Common myeloid progenitor, CD34-positive (primary cell): ENCODE measurements around the gene CASKIN1.

Experiments used
- CTCF ChIA-PET: fragments of 350-600 bp; sonication (Branson Sonifier 250); formaldehyde crosslinking; loops from one replicate; lab custom pipeline; 2021; ENCODE audit warnings: antibody characterized with exemption; lab: Charles Lee
- POLR2A ChIA-PET: fragments of 350-600 bp; sonication (Branson Sonifier 250); formaldehyde crosslinking; loops from one replicate; lab custom pipeline; 2021; ENCODE audit warnings: antibody characterized with exemption; lab: Charles Lee
- DNase-seq, 3 donors: peaks; one replicate each; pipeline versions ENCODE4 v3.0.0 to v3.0.0-alpha.2; 2013
- H3K27ac ChIP-seq, 2 experiments: 1 replicate in 1 of 2; 2 replicates in 1 of 2; pipeline ENCODE4 v1.7.0; 2013; ENCODE audit warnings: inconsistent platforms in 2 of 2, low read length in 2 of 2, mild to moderate bottlenecking in 2 of 2, low read depth in 1 of 2, moderate library complexity in 1 of 2; ENCODE audit not compliant: severe bottlenecking in 2 of 2, insufficient read depth in 1 of 2, poor library complexity in 1 of 2
- H3K27me3 ChIP-seq, 5 experiments: replicated peaks in 2 of 5; 1 replicate in 3 of 5; 2 replicates in 2 of 5; pipeline versions ENCODE4 v1.6.1 to v1.7.0; 2013; ENCODE audit warnings: low read length in 4 of 5, mild to moderate bottlenecking in 2 of 5, moderate library complexity in 2 of 5, inconsistent platforms in 1 of 5; ENCODE audit not compliant: insufficient read depth in 5 of 5, control insufficient read depth in 4 of 5
- H3K36me3 ChIP-seq, 4 experiments: 1 replicate in 2 of 4; 2 replicates in 2 of 4; pipeline versions ENCODE4 v1.6.1 to v1.7.0; 2013; ENCODE audit warnings: low read length in 3 of 4, control low read depth in 1 of 4, mild to moderate bottlenecking in 1 of 4; ENCODE audit not compliant: control insufficient read depth in 4 of 4, insufficient read depth in 4 of 4
- H3K4me1 ChIP-seq, 4 experiments: 1 replicate in 3 of 4; 2 replicates in 1 of 4; pipeline versions ENCODE4 v1.6.1 to v1.7.1; 2013; ENCODE audit warnings: low read length in 3 of 4, mild to moderate bottlenecking in 3 of 4, control low read depth in 1 of 4, inconsistent platforms in 1 of 4, moderate library complexity in 1 of 4; ENCODE audit not compliant: control insufficient read depth in 4 of 4, insufficient read depth in 4 of 4; ENCODE audit errors: control extremely low read depth in 1 of 4
- H3K4me3 ChIP-seq, 7 experiments: 1 replicate in 4 of 7; 2 replicates in 3 of 7; pipeline versions ENCODE4 v1.5.1 to v1.7.0; 2013; ENCODE audit warnings: mild to moderate bottlenecking in 7 of 7, low read length in 6 of 7, moderate library complexity in 6 of 7, inconsistent platforms in 2 of 7, low read depth in 2 of 7, control low read depth in 1 of 7; ENCODE audit not compliant: insufficient read depth in 4 of 7, control insufficient read depth in 1 of 7; ENCODE audit errors: extremely low read depth in 1 of 7
- H3K9me3 ChIP-seq, 5 experiments: 1 replicate in 4 of 5; 2 replicates in 1 of 5; pipeline versions ENCODE4 v1.6.1 to v1.7.1; 2013; ENCODE audit warnings: low read length in 4 of 5, mild to moderate bottlenecking in 2 of 5, inconsistent platforms in 1 of 5, low read depth in 1 of 5, moderate library complexity in 1 of 5; ENCODE audit not compliant: control insufficient read depth in 4 of 5, insufficient read depth in 2 of 5; ENCODE audit errors: control extremely low read depth in 1 of 5
- whole genome bisulfite sequencing: methylation state at CpG from one replicate; pipeline ENCODE4 v1.1.5; 2013; ENCODE audit not compliant: insufficient coverage; 5-methylcytosine and 5-hydroxymethylcytosine counted together

Gene CASKIN1

DNA sequence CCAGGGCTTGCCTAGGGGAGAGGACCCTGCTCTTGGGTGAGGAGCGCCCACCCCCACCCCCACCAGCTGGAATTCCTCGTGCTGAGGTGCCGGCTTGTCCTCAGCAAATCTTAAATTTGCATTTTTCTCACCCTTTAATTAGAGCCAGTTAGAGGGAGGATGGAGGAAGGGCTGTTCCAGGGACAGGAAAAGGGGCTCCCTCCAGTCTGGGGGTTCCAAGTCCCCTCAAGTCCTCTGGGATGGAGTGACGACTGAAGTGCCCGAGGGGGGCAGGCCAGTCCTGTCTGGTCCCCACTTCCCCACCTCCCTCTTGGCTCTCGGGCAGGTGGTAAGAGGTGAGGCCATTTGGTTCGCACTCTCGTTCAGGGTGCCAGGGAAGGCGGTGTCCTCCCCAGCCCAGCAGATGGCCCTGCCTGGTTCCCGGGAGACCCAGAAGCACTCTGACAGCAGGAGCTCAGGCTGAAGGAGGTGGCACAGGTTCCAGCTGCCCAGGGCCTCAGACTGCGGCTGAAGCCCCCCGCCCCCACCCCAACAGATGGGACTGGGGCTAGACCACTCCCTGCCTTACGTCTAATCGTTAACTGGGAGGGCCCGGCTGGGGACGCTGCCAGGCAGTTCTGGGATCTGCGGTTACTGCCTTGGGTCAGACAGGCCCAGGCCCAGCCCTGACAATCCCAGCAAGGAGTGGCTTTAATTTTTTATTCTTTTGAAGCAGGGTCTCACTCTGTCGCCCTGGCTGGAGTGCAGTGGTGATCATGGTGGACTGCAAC lies 45.8 kb downstream of the CASKIN1 start:
- peaks cover 2 to 38% (median 15%) of the 10 kb centered on the region in 4 experiments for H3K36me3 ChIP-seq
- H3K4me1 ChIP-seq, result peaks cover 6 to 75% (median 57%) of the 10 kb centered on the region in 4 experiments
- ChIA-PET POLR2A (no interaction called here), CTCF (interaction anchor here (0.6 to 5.3 kb wide), 4 partner anchors 10 to 445 kb away, joined by 4 to 80 read pairs (median 15); no protein-coding TSS in a partner anchor)
- H3K4me3 ChIP-seq, result no peak overlapping the region
- no peak for DNase-seq
- 96% methylated on average over 12 of the region's 18 CpGs for WGBS
- H3K9me3 ChIP-seq, result no peaks in the 10 kb centered on the region
- no peak overlapping the region for H3K27ac ChIP-seq
- no peaks in the 10 kb centered on the region for H3K27me3 ChIP-seq

DNA sequence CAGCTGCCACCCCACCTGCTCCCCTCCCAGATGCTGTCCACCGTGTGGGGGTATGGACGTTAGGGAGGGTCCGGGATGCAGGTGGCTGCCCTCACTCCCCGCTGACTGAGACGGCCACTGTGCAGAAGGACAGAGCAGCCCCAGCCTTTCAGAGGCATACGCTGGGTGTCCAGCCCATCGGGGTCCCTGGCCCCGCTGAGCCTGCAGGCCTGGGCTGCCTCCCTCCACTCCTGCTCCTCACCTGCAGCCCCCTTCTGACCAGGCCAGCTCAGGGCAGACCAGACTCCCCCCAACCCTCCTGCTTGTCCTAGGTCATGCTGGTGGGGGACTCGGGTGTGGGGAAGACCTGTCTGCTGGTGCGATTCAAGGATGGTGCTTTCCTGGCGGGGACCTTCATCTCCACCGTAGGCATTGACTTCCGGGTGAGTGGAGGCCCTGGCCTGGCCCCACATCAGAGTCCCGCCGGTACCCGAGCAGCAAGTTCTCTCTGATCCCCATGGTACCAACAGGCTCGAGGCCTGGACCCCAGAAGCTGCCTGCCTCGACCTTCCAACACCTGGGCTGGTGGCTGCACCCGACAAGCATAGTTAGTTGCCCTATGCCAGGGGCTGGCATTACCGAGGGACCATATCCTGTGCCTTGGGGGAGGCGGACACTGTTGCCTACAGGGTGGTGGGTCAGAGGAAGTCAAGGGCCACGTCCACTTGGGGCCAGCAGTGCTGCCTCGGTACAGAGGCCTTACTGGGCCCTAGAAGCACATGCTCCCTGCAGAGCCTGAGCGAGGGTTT lies 46.6 kb downstream of the CASKIN1 start:
- CTCF ChIA-PET, result interaction anchor here (1.2 kb wide), 1 partner anchor 28 kb away, joined by 4 read pairs; no protein-coding TSS in a partner anchor
- 85% methylated on average over 19 of the region's 24 CpGs for WGBS
- Histone ChIP-seq H3K27me3 (no peaks in the 10 kb centered on the region), H3K4me1 (peaks cover 6 to 75% (median 55%) of the 10 kb centered on the region in 4 experiments), H3K4me3 (peak overlapping the region in 2 of 7 experiments; percentile 26 to 69), H3K9me3 (no peaks in the 10 kb centered on the region), H3K27ac (no peak overlapping the region), H3K36me3 (peaks cover 2 to 38% (median 15%) of the 10 kb centered on the region in 4 experiments)
- no peak for DNase-seq
- POLR2A ChIA-PET, result no interaction called here

DNA sequence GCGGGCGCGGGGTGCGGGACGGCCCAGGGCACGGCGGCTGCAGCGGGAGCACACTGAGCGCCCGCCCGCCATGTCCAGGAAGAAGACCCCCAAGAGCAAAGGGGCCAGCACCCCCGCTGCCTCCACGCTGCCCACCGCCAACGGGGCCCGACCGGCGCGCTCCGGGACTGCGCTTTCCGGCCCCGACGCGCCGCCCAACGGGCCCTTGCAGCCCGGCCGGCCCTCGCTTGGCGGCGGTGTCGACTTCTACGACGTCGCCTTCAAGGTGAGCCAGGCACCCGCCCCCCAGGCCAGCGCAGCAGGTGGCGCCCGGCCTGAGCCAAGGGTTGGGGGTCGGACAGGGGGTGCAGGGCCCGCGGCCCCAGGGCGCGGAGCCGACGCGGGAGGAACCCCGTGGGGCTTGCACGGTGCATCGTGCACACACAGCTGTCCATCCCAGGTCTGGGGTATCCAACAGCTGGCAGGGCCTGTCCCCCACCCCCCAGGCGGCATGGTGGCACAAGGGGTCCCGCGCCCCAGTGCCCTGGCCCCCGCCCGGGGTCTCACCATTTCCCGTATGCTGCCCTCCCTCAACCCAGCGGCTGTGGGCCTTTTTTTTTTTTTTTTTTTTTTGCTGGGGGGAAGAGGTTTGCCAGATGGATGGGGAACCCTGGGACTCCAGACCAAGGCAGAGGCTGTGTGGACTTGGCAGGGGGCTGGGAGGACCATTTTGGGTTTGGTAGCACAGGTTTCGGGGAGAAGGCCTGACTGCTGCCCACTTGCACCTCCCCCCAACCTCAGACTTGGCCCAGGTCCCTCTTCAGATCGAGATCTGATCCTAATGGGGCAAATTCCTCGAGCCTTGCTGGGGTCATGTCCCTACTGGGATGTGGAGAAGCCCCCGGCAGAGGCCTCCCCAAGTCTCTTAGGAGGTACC lies 47.4 kb downstream of the CASKIN1 start:
- DNase-seq, result peak in 1 of 3 donors; percentile 40
- no peak overlapping the region for H3K27ac ChIP-seq
- WGBS, result under 1% methylated on average over 42 of the region's 62 CpGs
- no peaks in the 10 kb centered on the region for H3K27me3 ChIP-seq
- CTCF ChIA-PET, result interaction anchor here (0.9 kb wide), 1 partner anchor 126 kb away, joined by 4 read pairs; no protein-coding TSS in a partner anchor
- POLR2A ChIA-PET, result interaction anchor here (1.7 kb wide), 1 partner anchor 103 kb away, joined by 4 read pairs; the partner anchor contains the start of gene ECI1
- peak overlapping the region in 6 of 7 experiments; percentile 23 to 69 (median 54) for H3K4me3 ChIP-seq
- peaks cover 3 to 71% (median 46%) of the 10 kb centered on the region in 4 experiments for H3K4me1 ChIP-seq
- H3K9me3 ChIP-seq, result no peaks in the 10 kb centered on the region
- H3K36me3 ChIP-seq, result peaks cover 2 to 30% (median 15%) of the 10 kb centered on the region in 4 experiments

DNA sequence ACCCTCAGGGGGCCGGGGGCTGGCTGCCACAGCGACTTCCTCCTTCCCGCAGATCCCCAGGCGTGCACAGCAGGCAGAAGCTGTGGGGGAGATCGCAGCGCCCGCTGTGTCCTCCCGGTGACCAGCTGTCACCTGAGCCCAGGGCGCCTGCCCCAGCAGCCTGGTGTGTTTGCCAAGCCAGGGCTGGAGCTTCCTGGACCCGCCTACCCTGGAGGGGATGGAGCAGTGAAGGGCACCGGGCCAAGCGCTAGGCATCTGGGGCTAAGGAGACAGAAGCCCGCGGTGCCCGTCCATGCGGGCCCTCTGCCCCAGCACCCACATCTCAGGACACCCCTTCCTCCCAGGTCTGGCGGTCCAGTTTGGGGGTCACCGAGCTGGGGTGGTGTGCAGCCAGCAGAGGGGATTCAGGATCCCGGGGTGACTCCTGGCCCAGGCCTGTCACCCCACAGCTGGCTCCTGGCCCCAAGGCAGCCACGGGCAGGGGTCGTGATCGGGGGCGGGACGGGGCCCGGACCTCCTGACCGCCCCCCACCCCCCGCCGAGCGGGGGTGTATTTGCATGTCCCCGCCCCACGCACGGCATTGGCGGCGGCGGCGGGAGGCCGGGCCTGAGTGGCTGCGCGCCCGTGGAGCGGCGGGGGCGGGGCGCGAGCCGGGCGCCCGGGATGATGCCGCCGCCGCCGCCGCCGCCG lies 48.3 kb downstream of the CASKIN1 start, which contains the start of gene RAB26:
Gene RAB26 (plus strand): TSS at position 645 of the 691 bp plus-strand sequence. CDS start 159 bp downstream, outside the sequence.
- ChIA-PET CTCF (interaction anchor here (0.5 to 3.5 kb wide), 13 partner anchors 9 to 1412 kb away, joined by 3 to 24 read pairs (median 4); no protein-coding TSS in a partner anchor), POLR2A (interaction anchor here (0.9 to 1.7 kb wide), 3 partner anchors 27 to 156 kb away, joined by 3 to 5 read pairs (median 4); partner anchors contain the start of gene ECI1)
- H3K27me3 ChIP-seq, result no peaks in the 10 kb centered on the region
- H3K36me3 ChIP-seq, result peaks cover 2 to 23% (median 15%) of the 10 kb centered on the region in 4 experiments
- H3K9me3 ChIP-seq, result no peaks in the 10 kb centered on the region
- H3K4me1 ChIP-seq, result peaks cover 0 to 62% (median 38%) of the 10 kb centered on the region in 4 experiments
- no peak within 1 kb of the TSS for H3K27ac ChIP-seq
- WGBS, result under 1% methylated on average over 32 of the region's 55 CpGs
- DNase-seq, result peak; percentile 30 to 68 (median 62)
- H3K4me3 ChIP-seq, result peak within 1 kb of the TSS in 6 of 7 experiments; percentile 42 to 73 (median 54)

DNA sequence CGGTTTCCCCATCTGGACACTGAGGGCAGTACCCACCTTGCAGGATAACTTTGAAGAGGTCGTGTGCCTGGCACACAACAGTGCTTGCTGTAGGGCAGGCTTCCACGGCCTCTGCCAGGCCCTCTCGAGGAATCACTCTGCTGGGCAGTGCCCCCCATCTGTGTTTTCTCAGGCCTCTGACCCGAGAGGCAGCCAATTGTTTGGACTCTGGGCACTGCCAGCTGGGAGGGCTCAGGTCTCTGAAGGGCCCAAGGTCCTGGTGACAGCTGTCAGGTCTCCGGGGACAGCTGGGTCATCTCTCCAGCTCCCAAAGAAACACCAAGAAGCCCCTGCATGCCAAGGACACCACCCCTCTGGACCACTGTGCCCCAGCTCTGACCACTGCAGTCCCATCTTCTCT lies 49.0 kb downstream of the CASKIN1 start:
- H3K4me3 ChIP-seq, result no peak overlapping the region
- no peaks in the 10 kb centered on the region for H3K27me3 ChIP-seq
- POLR2A ChIA-PET, result interaction anchor here (0.9 to 1.7 kb wide), 3 partner anchors 26 to 156 kb away, joined by 3 to 5 read pairs (median 4); partner anchors contain the start of gene ECI1
- peaks cover 2 to 15% (median 10%) of the 10 kb centered on the region in 4 experiments for H3K36me3 ChIP-seq
- H3K4me1 ChIP-seq, result peaks cover 0 to 55% (median 31%) of the 10 kb centered on the region in 4 experiments
- no peak overlapping the region for H3K27ac ChIP-seq
- H3K9me3 ChIP-seq, result no peaks in the 10 kb centered on the region
- DNase-seq, result no peak
- 96% methylated on average over 6 of the region's 6 CpGs for WGBS
- CTCF ChIA-PET, result interaction anchor here (0.5 to 3.5 kb wide), 12 partner anchors 8 to 1411 kb away, joined by 3 to 24 read pairs (median 4); no protein-coding TSS in a partner anchor
